OCI-LY3 (cell line): ENCODE results near the gene PRKCI.

Experiments used
- EZH2phosphoT487 ChIP-seq: fragments of 200-600 bp; shearing (Covaris generic); IDR thresholded peaks from 2 replicates; pipeline ENCODE4 v1.6.1; 2018; ENCODE audit warnings: antibody characterized with exemption, mixed run types, low read depth
- TF ChIP-seq, protein P1 (sequence below): fragments of 200-600, 300-600 bp; sonication (generic); IDR thresholded peaks from 2 replicates; pipeline ENCODE4 v1.5.1; 2014; ENCODE audit warnings: antibody characterized with exemption, low read length, low read depth

DNA sequence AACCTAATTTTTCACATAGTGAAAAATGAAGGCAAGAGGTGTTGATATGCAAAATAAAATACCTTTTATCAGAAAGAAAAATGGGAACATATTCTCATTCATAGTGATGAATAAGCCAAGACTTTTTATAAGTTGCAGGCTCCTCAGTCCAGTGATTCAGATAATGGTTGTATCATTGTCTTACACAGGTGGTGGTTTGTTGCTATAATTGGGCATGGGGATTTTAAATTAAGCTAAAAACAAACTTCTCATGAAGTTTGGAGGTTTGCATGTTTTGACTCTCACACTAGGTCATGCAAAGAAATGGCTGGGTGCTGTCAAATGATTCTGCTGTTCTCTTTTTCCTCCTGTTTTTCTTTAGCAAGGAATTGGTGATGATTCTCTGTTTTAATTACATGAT, 74.5 kb downstream of the PRKCI start:
- TF ChIP-seq, protein P1, sequence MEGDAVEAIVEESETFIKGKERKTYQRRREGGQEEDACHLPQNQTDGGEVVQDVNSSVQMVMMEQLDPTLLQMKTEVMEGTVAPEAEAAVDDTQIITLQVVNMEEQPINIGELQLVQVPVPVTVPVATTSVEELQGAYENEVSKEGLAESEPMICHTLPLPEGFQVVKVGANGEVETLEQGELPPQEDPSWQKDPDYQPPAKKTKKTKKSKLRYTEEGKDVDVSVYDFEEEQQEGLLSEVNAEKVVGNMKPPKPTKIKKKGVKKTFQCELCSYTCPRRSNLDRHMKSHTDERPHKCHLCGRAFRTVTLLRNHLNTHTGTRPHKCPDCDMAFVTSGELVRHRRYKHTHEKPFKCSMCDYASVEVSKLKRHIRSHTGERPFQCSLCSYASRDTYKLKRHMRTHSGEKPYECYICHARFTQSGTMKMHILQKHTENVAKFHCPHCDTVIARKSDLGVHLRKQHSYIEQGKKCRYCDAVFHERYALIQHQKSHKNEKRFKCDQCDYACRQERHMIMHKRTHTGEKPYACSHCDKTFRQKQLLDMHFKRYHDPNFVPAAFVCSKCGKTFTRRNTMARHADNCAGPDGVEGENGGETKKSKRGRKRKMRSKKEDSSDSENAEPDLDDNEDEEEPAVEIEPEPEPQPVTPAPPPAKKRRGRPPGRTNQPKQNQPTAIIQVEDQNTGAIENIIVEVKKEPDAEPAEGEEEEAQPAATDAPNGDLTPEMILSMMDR = no peak
- no peak for TF ChIP-seq EZH2phosphoT487
